Naive thymus-derived CD4-positive, alpha-beta T cell (primary cell): ENCODE data around the gene LPCAT3. TPM values are rescaled to one million over a fixed set of nuclear protein-coding genes. Genes with fewer than 3 reads are reported as not detected.

Experiments
- ATAC-seq: fragments of 150-1000 bp; cut with Tn5 transposase; 2 replicates; pipeline ENCODE4 v1.10.0; 2021; ENCODE audit warnings: mild to moderate bottlenecking, moderate library complexity
- CTCF ChIA-PET: fragments of 350-600 bp; sonication (Branson Sonifier 250); formaldehyde crosslinking; loops from one replicate; lab custom pipeline; 2021; ENCODE audit warnings: antibody characterized with exemption; lab: Charles Lee
- POLR2A ChIA-PET: fragments of 350-600 bp; sonication (Branson Sonifier 250); formaldehyde crosslinking; loops from one replicate; lab custom pipeline; 2021; ENCODE audit warnings: antibody characterized with exemption, inconsistent platforms; lab: Charles Lee
- DNase-seq, 9 donors: peaks; one replicate each; pipeline versions ENCODE4 v3.0.0 to v3.0.0-alpha.2; 2020 to 2022; ENCODE audit warnings: mixed read lengths in 1 of 9
- H3K27ac ChIP-seq: one replicate; pipeline ENCODE4 v1.7.0; 2013; ENCODE audit warnings: mild to moderate bottlenecking, low read depth, low read length, moderate library complexity
- H3K27me3 ChIP-seq, 2 donors: one replicate each; pipeline ENCODE4 v1.7.0; 2013; ENCODE audit warnings: low read length in 2 of 2, mild to moderate bottlenecking in 2 of 2, moderate library complexity in 2 of 2; ENCODE audit not compliant: control insufficient read depth in 2 of 2, insufficient read depth in 2 of 2
- H3K36me3 ChIP-seq, 3 experiments: 1 replicate in 2 of 3; 2 replicates in 1 of 3; pipeline ENCODE4 v1.7.0; 2013; ENCODE audit warnings: low read length in 3 of 3, mild to moderate bottlenecking in 3 of 3, moderate library complexity in 1 of 3; ENCODE audit not compliant: insufficient read depth in 3 of 3, control insufficient read depth in 2 of 3
- H3K4me1 ChIP-seq, 2 donors: one replicate each; pipeline ENCODE4 v1.7.0; 2013; ENCODE audit warnings: low read length in 2 of 2, mild to moderate bottlenecking in 2 of 2, moderate library complexity in 1 of 2; ENCODE audit not compliant: control insufficient read depth in 2 of 2, insufficient read depth in 2 of 2
- H3K4me3 ChIP-seq: 2 replicates; pipeline ENCODE4 v1.7.0; 2013; ENCODE audit warnings: mild to moderate bottlenecking, low read length
- H3K9me3 ChIP-seq, 3 experiments: 1 replicate in 2 of 3; 2 replicates in 1 of 3; pipeline ENCODE4 v1.7.0; 2013; ENCODE audit warnings: low read length in 3 of 3; ENCODE audit not compliant: control insufficient read depth in 2 of 3
- H3K27ac Mint-ChIP-seq, 9 donors: one replicate each; pipeline ENCODE4 v1.8.0; 2020 to 2022; ENCODE audit warnings: mixed read lengths in 9 of 9, mild to moderate bottlenecking in 8 of 9, moderate library complexity in 5 of 9, inconsistent platforms in 2 of 9
- H3K27me3 Mint-ChIP-seq, 5 donors: one replicate each; pipeline ENCODE4 v1.8.0; 2021 to 2022; ENCODE audit warnings: mixed read lengths in 5 of 5, mild to moderate bottlenecking in 1 of 5
- H3K36me3 Mint-ChIP-seq, 5 donors: one replicate each; pipeline ENCODE4 v1.8.0; 2020 to 2022; ENCODE audit warnings: mixed read lengths in 5 of 5, mild to moderate bottlenecking in 3 of 5, inconsistent platforms in 1 of 5
- H3K4me1 Mint-ChIP-seq, 7 donors: one replicate each; pipeline ENCODE4 v1.8.0; 2020 to 2022; ENCODE audit warnings: mixed read lengths in 7 of 7, mild to moderate bottlenecking in 3 of 7, inconsistent platforms in 1 of 7
- H3K4me3 Mint-ChIP-seq, 10 donors: one replicate each; pipeline ENCODE4 v1.8.0; 2020 to 2022; ENCODE audit warnings: mild to moderate bottlenecking in 10 of 10, mixed read lengths in 10 of 10, moderate library complexity in 6 of 10, inconsistent platforms in 2 of 10
- H3K9me3 Mint-ChIP-seq, 11 donors: one replicate each; pipeline ENCODE4 v1.8.0; 2020 to 2022; ENCODE audit warnings: mixed read lengths in 11 of 11, mild to moderate bottlenecking in 4 of 11, inconsistent platforms in 1 of 11, moderate library complexity in 1 of 11
- intact Hi-C, 2 donors: fragments of 100-400 bp; cut with micrococcal nuclease; formaldehyde crosslinking; loops; one replicate each; pipeline ENCODE4 v1.15.1; 2023
- polyA plus RNA-seq, 2 donors: library from polyadenylated mRNA; unstranded; fragments of 300-500 nt; fragmentation: Illumina TruSeq; gene quantifications; one replicate each; pipeline ENCODE4 v1.2.3, GENCODE V29; 2021
- total RNA-seq, 6 experiments: library from RNA in 5 of 6; stranded (reverse) in 5 of 6; gene quantifications; 1 replicate in 5 of 6; 2 replicates in 1 of 6; pipeline ENCODE4 v1.2.3 and lab custom pipeline; 2021 to 2026

Gene LPCAT3
- total and polyA plus RNA-seq, 7 experiments from 2014 or later = 16.7 to 37.9 (median 27.1) TPM

DNA sequence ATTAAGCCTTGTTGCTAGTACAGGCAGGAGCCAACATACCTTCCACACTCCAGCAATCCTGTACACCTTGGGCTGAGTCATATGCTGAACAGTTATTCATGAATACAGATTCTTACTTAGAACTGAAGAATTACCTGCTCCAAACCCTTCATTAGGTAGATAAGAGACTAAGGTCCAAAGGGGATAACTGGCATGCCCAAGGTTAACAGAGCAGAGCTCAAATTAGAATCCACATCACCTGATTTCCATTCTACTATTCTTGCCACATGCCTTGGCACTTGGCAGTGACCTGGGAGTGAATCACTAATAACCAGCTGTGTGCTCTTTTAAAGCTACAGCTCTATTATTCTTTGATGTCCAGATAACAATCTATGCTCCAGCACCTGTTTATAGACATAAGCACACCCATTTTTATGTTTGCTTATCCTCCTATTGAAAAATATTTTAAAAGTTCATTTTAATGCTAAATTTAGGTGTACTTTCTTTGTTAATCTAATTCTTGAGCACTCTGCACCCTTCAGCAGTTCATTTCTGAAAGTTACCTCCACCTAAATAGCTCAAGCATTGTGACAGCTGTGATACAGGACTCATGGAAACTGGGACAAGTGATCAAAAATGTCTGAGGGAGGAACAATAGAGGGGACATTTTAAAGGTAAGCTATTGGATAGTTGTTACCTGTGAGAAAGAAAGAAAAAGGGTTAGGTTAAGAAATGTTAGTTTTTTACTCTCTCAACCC is 19.4 kb downstream of the LPCAT3 start:
- H3K27ac Mint-ChIP-seq = no peak overlapping the region
- Histone ChIP-seq H3K27me3 (no peaks in the 10 kb centered on the region), H3K36me3 (peaks cover 1 to 28% (median 6%) of the 10 kb centered on the region in 3 experiments), H3K9me3 (no peaks in the 10 kb centered on the region), H3K27ac (no peak overlapping the region), H3K4me1 (no peaks in the 10 kb centered on the region), H3K4me3 (no peak overlapping the region)
- peaks cover 5 to 25% (median 12%) of the 10 kb centered on the region in 5 donors for H3K36me3 Mint-ChIP-seq
- ChIA-PET POLR2A (interaction anchor here (0.5 to 1.6 kb wide), 3 partner anchors 15 to 1101 kb away, joined by 3 to 6 read pairs (median 3); no protein-coding TSS in a partner anchor), CTCF (no interaction called here)
- ATAC-seq (no peak), DNase-seq (no peak)
- no peak overlapping the region for H3K4me3 Mint-ChIP-seq
- H3K27me3 Mint-ChIP-seq = no peaks in the 10 kb centered on the region
- H3K9me3 Mint-ChIP-seq = no peaks in the 10 kb centered on the region
- intact Hi-C loops = no loop called here
- peaks cover 3 to 15% (median 6%) of the 10 kb centered on the region in 7 donors for H3K4me1 Mint-ChIP-seq

DNA sequence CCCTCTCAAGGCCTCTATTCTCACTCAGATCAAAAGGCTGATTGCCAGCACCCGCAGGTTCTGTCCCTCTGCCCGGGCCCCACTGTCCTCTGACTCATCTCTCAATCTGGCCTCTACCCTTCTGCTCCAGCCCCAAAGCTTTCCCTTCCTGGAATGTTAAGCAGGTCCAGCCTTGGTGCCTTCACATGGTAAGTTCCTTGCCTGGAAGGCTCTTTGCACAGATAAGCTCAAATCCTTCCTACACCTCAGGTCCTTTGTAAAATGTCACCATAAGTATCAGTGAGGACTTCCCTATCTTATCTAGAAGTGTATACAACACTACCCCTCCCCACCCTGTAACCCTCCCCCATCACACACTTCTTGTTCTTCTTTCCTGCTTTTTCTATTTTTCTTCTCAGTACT is 22.2 kb downstream of the LPCAT3 start:
- no peak for ATAC-seq
- H3K9me3 Mint-ChIP-seq = no peaks in the 10 kb centered on the region

DNA sequence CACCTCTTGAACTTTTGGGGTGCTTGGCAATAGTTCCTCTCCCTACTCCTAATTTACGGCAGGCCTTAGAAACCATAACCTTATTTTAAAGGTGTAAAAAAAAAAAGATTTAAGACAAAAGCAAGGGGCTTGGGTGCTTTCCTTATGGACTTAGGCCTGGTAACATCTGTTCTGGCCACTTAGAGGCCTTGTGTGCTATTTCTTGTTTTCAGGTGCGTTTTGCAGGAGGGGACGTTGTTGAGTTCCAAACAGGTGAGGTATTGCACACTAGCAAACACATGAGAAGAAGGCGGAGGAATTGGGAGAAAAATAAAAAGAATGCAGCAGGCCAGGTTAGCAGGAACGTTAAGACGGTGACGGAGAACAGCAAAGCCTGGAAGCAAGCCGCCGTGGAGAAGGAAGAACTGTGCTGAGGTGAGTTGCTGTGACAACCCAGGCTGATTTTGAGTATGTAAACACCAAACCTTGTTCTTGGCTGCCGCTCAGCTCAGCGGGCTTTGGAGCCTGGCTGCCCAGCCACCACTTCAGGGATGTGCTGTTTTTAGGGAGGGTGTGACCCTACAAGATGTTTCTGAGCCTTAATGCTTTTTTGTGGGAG is 30.2 kb downstream of the LPCAT3 start:
- no peak for DNase-seq
- no peak overlapping the region for H3K4me3 ChIP-seq
- H3K27ac ChIP-seq = no peak overlapping the region
- ChIA-PET POLR2A (no interaction called here), CTCF (no interaction called here)
- no peaks in the 10 kb centered on the region for H3K9me3 ChIP-seq
- H3K9me3 Mint-ChIP-seq = no peaks in the 10 kb centered on the region
- no peaks in the 10 kb centered on the region for H3K27me3 Mint-ChIP-seq
- H3K4me3 Mint-ChIP-seq = no peak overlapping the region
- ATAC-seq = no peak
- H3K27me3 ChIP-seq = no peaks in the 10 kb centered on the region
- peak overlapping the region in 1 of 9 donors; percentile 20 for H3K27ac Mint-ChIP-seq
- peaks cover 0 to 25% (median 9%) of the 10 kb centered on the region in 3 experiments for H3K36me3 ChIP-seq
- intact Hi-C loops = no loop called here
- peaks cover 5 to 28% (median 5%) of the 10 kb centered on the region in 5 donors for H3K36me3 Mint-ChIP-seq
- H3K4me1 ChIP-seq = no peaks in the 10 kb centered on the region
- H3K4me1 Mint-ChIP-seq = peaks cover 0 to 5% (median 2%) of the 10 kb centered on the region in 7 donors

More for the DNA sequence above, 22.2 kb downstream of the LPCAT3 start:
- DNase-seq = no peak
- Mint-ChIP-seq H3K36me3 (peaks cover 5 to 27% (median 16%) of the 10 kb centered on the region in 5 donors), H3K27ac (peak overlapping the region in 3 of 9 donors; percentile 21 to 56 (median 38)), H3K27me3 (no peaks in the 10 kb centered on the region), H3K4me3 (no peak overlapping the region), H3K4me1 (peaks cover 0 to 15% (median 4%) of the 10 kb centered on the region in 7 donors)
- intact Hi-C loops = no loop called here
- H3K9me3 ChIP-seq = no peaks in the 10 kb centered on the region
- no peaks in the 10 kb centered on the region for H3K4me1 ChIP-seq
- ChIA-PET POLR2A (no interaction called here), CTCF (no interaction called here)
- H3K27ac ChIP-seq = no peak overlapping the region
- H3K36me3 ChIP-seq = peaks cover 2 to 19% (median 6%) of the 10 kb centered on the region in 3 experiments
- no peaks in the 10 kb centered on the region for H3K27me3 ChIP-seq
- H3K4me3 ChIP-seq = no peak overlapping the region

DNA sequence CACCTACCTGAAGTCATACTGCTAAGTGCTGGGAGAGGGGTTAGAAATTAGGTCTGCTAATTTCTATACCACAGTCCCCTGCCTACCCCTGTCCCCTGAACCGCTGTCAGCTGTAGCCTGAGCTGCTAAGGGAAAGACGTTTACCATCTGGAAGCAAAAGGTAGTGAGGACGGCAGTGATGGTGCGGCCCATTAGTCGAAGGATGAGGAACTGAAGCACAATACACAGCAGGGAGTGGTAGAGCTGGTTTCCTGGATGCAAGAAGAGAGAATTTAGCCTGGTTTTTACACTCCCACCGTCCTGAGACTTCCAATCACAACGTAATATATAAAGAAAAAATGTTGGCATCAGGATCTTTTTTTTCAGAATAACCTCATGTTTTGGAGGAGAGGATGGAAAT is 35.7 kb downstream of the LPCAT3 start:
- no peak overlapping the region for H3K27ac ChIP-seq
- H3K4me3 ChIP-seq = no peak overlapping the region
- POLR2A ChIA-PET = interaction anchor here (0.6 kb wide), 1 partner anchor 74 kb away, joined by 4 read pairs; no protein-coding TSS in a partner anchor
- CTCF ChIA-PET = no interaction called here
- Mint-ChIP-seq H3K27ac (peak overlapping the region in 1 of 9 donors; percentile 38), H3K4me1 (peaks cover 0 to 2% (median 0%) of the 10 kb centered on the region in 7 donors), H3K36me3 (peaks cover 3 to 40% (median 5%) of the 10 kb centered on the region in 5 donors), H3K27me3 (no peaks in the 10 kb centered on the region), H3K4me3 (no peak overlapping the region), H3K9me3 (no peaks in the 10 kb centered on the region)
- intact Hi-C loops = no loop called here
- DNase-seq (no peak), ATAC-seq (no peak)
- no peaks in the 10 kb centered on the region for H3K4me1 ChIP-seq
- H3K9me3 ChIP-seq = no peaks in the 10 kb centered on the region
- no peaks in the 10 kb centered on the region for H3K27me3 ChIP-seq
- peaks cover 11 to 59% (median 22%) of the 10 kb centered on the region in 3 experiments for H3K36me3 ChIP-seq

DNA sequence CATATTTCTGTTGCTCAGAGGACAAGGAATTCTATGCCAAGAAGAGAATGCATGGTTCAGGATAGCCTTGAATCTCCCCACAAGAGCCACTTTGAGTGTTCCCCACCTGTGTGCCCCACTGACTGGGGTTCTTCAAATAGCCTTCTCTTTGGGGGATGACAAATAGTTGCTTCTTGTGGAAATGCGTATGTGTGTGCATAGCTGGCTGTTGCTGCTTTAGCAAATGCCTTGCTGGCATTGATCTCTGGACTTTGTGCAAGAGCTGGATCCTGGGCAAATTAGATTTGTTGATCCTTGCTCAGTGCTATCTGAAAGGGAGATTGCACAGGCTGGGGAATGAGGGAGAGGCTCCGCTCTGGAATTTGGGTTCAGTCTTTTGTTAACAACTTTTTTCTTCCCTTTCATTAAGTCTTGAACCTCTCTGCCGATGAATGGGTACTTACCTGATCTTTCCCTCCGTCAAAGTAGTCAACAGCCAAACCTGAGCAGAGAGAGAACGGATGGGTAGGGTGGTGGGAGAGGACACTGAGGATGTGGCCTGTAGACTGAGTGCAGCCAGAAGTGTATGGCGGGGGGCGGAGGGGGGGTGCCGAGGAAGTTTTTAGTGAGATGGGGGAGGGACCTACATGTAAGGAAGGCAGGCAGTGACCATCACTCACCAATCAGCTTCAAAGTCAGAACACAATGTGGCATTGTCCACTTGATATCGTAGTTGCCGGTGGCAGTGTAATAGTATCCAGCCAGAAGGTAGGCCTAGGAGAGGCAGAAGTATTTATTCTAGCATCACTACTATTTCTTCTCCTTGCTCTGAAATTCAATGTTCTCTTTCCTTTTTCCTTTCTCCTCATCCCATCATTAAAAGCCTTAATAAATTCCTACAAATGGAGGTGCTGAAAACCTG is 36.9 kb downstream of the LPCAT3 start:
- Histone ChIP-seq H3K4me1 (no peaks in the 10 kb centered on the region), H3K9me3 (no peaks in the 10 kb centered on the region), H3K27me3 (no peaks in the 10 kb centered on the region), H3K36me3 (peaks cover 11 to 71% (median 29%) of the 10 kb centered on the region in 3 experiments), H3K27ac (no peak overlapping the region), H3K4me3 (no peak overlapping the region)
- CTCF ChIA-PET = interaction anchor here (1.5 kb wide), 1 partner anchor 112 kb away, joined by 3 read pairs; no protein-coding TSS in a partner anchor
- Mint-ChIP-seq H3K4me1 (peaks cover 0 to 2% (median 0%) of the 10 kb centered on the region in 7 donors), H3K27me3 (no peaks in the 10 kb centered on the region), H3K9me3 (no peaks in the 10 kb centered on the region), H3K36me3 (peaks cover 4 to 41% (median 8%) of the 10 kb centered on the region in 5 donors), H3K27ac (peak overlapping the region in 6 of 9 donors; percentile 43 to 81 (median 53)), H3K4me3 (no peak overlapping the region)
- no peak for DNase-seq
- intact Hi-C loops = no loop called here
- ATAC-seq = no peak
- POLR2A ChIA-PET = interaction anchor here (0.6 kb wide), 1 partner anchor 94 kb away, joined by 3 read pairs; no protein-coding TSS in a partner anchor

DNA sequence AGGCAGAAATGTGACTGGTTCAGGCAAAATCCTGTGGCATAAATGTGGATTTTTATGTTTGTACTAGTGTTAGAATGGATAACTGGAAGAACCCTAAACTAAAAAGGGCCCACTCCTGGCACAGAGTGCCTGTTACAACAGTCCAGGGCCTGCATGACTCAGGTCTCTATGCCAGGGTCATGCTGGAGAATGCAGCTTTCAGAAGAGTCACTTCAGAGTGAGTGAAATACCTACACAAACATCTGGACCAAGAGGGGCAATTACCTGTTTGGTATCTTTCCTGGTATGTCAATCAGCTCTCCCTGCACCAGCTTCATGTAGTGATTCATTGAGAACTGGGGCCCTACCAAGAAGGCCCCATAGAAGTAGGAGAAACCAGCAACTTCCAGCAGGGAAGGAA is 37.5 kb downstream of the LPCAT3 start:
- no peak for ATAC-seq
- Mint-ChIP-seq H3K4me3 (no peak overlapping the region), H3K27ac (peak overlapping the region in 2 of 9 donors; percentile 13 to 42)

More for the DNA sequence above, 37.5 kb downstream of the LPCAT3 start:
- intact Hi-C loops = no loop called here
- Mint-ChIP-seq H3K4me1 (peaks cover 0 to 4% (median 0%) of the 10 kb centered on the region in 7 donors), H3K9me3 (no peaks in the 10 kb centered on the region), H3K27me3 (no peaks in the 10 kb centered on the region), H3K36me3 (peaks cover 4 to 43% (median 12%) of the 10 kb centered on the region in 5 donors)
- Histone ChIP-seq H3K9me3 (no peaks in the 10 kb centered on the region), H3K4me1 (no peaks in the 10 kb centered on the region), H3K4me3 (no peak overlapping the region), H3K27ac (no peak overlapping the region), H3K27me3 (no peaks in the 10 kb centered on the region), H3K36me3 (peaks cover 11 to 74% (median 29%) of the 10 kb centered on the region in 3 experiments)
- DNase-seq = no peak
- ChIA-PET POLR2A (interaction anchor here (0.6 kb wide), 1 partner anchor 95 kb away, joined by 3 read pairs; no protein-coding TSS in a partner anchor), CTCF (interaction anchor here (1.5 kb wide), 1 partner anchor 111 kb away, joined by 3 read pairs; no protein-coding TSS in a partner anchor)
